Peyer's patch (tissue), 4 donors: Measurements from ENCODE around the gene NFATC2IP. TPM values are rescaled to one million over a fixed set of nuclear protein-coding genes. Genes with fewer than 3 reads are reported as not detected.
"Not testable (repeated sequence)": the region's sequence is repeated elsewhere in the genome, so short reads cannot be mapped to it uniquely, and the experiment has no call there.

Experiments used
- DNase-seq, 3 donors: peaks; one replicate each; pipeline ENCODE4 v3.0.0-alpha.2; 2017 to 2019
- H3K27ac ChIP-seq, 4 donors: fragments of 200-600 bp; sonication (generic); one replicate each; pipeline ENCODE4 v1.5.1; 2016 to 2019
- H3K27me3 ChIP-seq, 2 donors: fragments of 200-600 bp; sonication (generic); one replicate each; pipeline ENCODE4 v1.5.1; 2019
- H3K36me3 ChIP-seq, 3 donors: fragments of 200-600 bp; sonication (generic); one replicate each; pipeline ENCODE4 v1.5.1; 2016 to 2019
- H3K4me1 ChIP-seq, 4 donors: fragments of 200-600 bp; sonication (generic); one replicate each; pipeline ENCODE4 v1.5.1; 2016 to 2019
- H3K4me3 ChIP-seq, 4 donors: fragments of 200-600 bp; sonication (generic); 1 replicate in 3 of 4; 2 replicates in 1 of 4; pipeline ENCODE4 v1.5.1; 2016 to 2019; ENCODE audit warnings: mild to moderate bottlenecking in 1 of 4
- H3K9me3 ChIP-seq, 4 donors: fragments of 200-600 bp; sonication (generic); one replicate each; pipeline ENCODE4 v1.5.1; 2016 to 2019; ENCODE audit warnings: mild to moderate bottlenecking in 1 of 4
- POLR2A ChIP-seq, 2 donors: fragments of 450-650 bp; IDR thresholded peaks; one replicate each; pipeline ENCODE4 v1.5.1; 2017; ENCODE audit warnings: antibody characterized with exemption in 2 of 2, mild to moderate bottlenecking in 2 of 2, moderate library complexity in 2 of 2
- total RNA-seq, 4 donors: library from RNA; depleted of rRNA; stranded (reverse); fragments of >200 nt; gene quantifications; one replicate each; pipeline ENCODE4 v1.1.0, GENCODE V29; 2016
- TF ChIP-seq, protein P1 (sequence below), 6 experiments: fragments of 450-650 bp in 4 of 6; fragments of 200-600 bp in 2 of 6; sonication (generic) in 1 of 6; IDR thresholded peaks; one replicate each; pipeline ENCODE4 v1.5.1; 2017 to 2019; ENCODE audit warnings: antibody characterized with exemption in 6 of 6, mild to moderate bottlenecking in 3 of 6, moderate library complexity in 1 of 6

NFATC2IP gene
- total RNA-seq, 4 donors from 2014 or later, result 53.8 to 86.5 (median 79.6) TPM

DNA sequence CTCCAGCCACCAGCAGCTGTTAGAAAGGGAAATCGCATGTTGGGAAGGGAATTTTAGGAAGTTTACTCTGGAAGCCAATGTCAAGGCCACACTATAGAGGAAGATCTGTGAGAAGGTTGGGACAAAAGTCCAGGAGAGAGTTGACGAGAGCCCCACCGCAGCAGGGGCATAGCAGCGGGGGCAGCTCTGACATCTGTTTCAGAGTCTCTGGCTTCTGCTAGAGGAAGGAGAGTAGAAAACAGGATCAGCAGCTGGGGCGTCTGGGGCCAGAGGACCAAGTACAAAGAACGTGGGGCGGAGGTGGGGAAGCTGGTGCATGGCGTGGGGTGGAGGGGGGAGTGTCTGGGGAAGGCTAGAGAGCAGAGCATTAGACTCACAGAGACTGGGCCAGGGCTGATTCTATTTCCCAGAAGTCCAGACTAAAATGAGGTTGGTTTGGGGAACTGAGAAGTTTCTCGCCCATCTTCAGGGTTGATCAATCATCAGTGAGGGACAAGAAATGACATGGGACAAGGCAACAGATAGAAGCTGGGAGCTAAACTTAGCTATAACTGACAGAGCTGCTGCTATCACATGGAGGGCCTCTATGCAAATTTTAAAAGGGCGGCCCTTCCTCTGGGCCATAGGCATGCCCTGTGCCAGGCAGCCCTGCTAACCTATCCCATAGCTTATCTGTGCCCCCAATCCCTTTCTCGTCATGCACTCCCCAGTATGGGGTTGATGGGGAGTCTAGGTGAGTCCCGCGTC is 26.9 kb upstream of the NFATC2IP start:
- peak; percentile 79 to 88 (median 81) for DNase-seq

DNA sequence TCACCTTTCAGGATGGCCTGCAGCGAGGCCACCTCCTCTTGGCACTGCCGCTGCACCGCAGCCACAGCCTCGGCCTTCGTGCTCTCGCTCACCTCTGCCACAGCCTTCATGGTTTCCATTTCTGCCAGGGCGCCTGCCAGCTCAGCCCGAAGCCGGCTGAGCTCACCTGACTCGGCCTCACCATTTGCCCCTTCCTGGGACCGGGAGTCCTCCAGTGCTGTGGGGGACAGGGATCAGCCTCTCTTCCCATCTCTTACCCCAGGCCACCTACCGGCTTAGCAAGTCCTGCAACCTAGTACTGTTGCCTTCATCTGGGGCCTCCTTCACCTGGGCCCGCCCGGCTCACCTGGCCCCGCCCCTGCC is 26.4 kb upstream of the NFATC2IP start:
- Histone ChIP-seq H3K9me3 (no peaks in the 10 kb centered on the region), H3K4me1 (peaks cover 0 to 7% (median 5%) of the 10 kb centered on the region in 4 donors), H3K27me3 (no peaks in the 10 kb centered on the region), H3K36me3 (peaks cover 0 to 19% (median 0%) of the 10 kb centered on the region in 3 donors), H3K27ac (peak overlapping the region; percentile 97 to 99 (median 98)), H3K4me3 (peak overlapping the region; percentile 80 to 94 (median 83))
- TF ChIP-seq, protein P1, sequence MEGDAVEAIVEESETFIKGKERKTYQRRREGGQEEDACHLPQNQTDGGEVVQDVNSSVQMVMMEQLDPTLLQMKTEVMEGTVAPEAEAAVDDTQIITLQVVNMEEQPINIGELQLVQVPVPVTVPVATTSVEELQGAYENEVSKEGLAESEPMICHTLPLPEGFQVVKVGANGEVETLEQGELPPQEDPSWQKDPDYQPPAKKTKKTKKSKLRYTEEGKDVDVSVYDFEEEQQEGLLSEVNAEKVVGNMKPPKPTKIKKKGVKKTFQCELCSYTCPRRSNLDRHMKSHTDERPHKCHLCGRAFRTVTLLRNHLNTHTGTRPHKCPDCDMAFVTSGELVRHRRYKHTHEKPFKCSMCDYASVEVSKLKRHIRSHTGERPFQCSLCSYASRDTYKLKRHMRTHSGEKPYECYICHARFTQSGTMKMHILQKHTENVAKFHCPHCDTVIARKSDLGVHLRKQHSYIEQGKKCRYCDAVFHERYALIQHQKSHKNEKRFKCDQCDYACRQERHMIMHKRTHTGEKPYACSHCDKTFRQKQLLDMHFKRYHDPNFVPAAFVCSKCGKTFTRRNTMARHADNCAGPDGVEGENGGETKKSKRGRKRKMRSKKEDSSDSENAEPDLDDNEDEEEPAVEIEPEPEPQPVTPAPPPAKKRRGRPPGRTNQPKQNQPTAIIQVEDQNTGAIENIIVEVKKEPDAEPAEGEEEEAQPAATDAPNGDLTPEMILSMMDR (IDR thresholded peaks at IDR 0.05), result peak in 3 of 6 experiments; percentile 57 to 65 (median 62)
- peak; percentile 50 to 85 for TF ChIP-seq POLR2A (IDR thresholded peaks at IDR 0.05)
- no peak for DNase-seq

More for the DNA sequence above, 26.9 kb upstream of the NFATC2IP start:
- Histone ChIP-seq H3K9me3 (no peaks in the 10 kb centered on the region), H3K36me3 (peaks cover 0 to 24% (median 0%) of the 10 kb centered on the region in 3 donors), H3K4me1 (peaks cover 0 to 7% (median 5%) of the 10 kb centered on the region in 4 donors), H3K27ac (peak overlapping the region; percentile 97 to 99 (median 98)), H3K27me3 (no peaks in the 10 kb centered on the region), H3K4me3 (peak overlapping the region; percentile 80 to 94 (median 83))
- TF ChIP-seq, protein P1 (IDR thresholded peaks at IDR 0.05), result no peak
- peak in 1 of 2 donors; percentile 25 for TF ChIP-seq POLR2A (IDR thresholded peaks at IDR 0.05)

DNA sequence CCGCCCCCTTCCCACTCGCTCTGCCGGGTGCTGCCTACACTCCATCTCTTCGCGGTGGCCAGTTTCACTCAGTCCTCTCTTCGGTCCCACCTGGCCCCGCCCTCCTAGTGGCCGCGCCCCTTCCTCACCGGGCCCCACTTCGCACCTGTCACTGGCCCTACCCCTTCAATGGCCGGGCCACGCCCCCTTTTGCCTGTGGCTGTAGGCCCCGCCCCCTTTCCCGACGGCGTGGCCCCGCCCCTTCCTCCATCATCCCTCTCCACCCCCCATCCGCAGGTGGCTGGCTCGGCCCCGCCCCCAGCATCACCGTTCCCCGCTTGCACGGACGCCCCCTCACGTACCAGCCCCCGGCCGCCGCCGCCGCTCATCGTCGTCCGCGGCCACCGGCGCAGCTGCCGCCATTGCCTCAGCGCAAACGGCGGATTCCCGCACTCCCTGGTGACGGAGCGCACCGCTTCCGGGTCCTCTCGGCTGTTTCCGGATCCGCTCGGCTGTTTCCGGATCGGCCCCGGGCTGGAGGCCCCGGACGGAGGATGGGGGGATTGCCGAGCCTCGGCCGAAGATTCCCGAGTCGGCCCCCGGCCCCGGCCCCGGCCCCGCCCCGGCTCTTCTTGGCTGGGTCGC is 25.9 kb upstream of the NFATC2IP start, which contains the start of gene RABEP2:
Gene RABEP2 (minus strand): TSS at position 477 of the 624 bp plus-strand sequence. CDS start 75 bp downstream, at position 402.
- peak within 1 kb of the TSS; percentile 80 to 94 (median 83) for H3K4me3 ChIP-seq
- no peaks in the 10 kb centered on the region for H3K27me3 ChIP-seq
- peaks cover 0 to 14% (median 0%) of the 10 kb centered on the region in 3 donors for H3K36me3 ChIP-seq
- TF ChIP-seq POLR2A (IDR thresholded peaks at IDR 0.05), result peak in 1 of 2 donors; percentile 27
- TF ChIP-seq, protein P1 (IDR thresholded peaks at IDR 0.05), result no peak
- peak within 1 kb of the TSS; percentile 97 to 99 (median 98) for H3K27ac ChIP-seq
- peaks cover 0 to 7% (median 5%) of the 10 kb centered on the region in 4 donors for H3K4me1 ChIP-seq
- no peaks in the 10 kb centered on the region for H3K9me3 ChIP-seq
- DNase-seq, result peak; percentile 99

DNA sequence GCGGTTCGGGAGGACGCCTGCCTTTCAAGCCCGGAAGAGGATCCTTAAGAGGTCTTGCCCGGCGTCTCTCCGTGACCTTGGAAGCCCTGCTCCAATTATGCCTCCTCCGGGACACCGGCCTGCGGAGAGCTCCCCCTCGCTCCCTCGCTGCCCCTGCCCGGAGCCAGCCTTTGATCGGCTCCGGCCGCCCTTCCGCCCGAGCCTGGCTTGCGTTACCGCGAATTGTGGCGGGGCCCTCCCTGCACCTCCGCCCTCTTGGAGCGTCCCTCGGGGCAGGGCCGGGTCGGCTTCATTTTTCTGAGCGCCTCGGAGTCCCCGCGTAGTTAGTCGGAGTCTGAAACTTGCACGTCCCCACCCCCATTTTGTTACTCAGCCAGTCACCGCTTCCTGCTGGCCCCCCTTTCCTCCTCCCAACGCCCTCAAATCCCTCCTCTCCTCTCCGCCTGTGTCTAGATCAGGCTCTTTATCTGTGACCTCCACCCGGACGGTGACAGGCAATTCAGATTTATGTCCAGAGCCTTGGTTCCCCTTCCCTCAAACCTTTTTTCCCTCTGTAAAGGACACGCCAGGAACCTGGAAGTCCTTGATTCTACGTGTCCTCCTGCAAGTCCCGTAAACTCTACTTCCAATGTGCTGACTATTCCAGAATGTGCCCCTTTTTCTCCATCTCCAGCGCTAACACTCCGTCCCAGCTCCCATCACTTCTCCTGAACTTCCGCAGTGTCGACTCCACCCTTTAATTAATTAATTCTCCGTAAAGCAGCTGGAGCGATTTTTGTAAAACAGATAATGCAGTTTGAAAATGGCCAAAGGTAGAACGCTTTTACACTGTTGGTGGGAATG is 25.1 kb upstream of the NFATC2IP start:
- peak in 1 of 2 donors; percentile 48 for TF ChIP-seq POLR2A (IDR thresholded peaks at IDR 0.05)
- TF ChIP-seq, protein P1 (IDR thresholded peaks at IDR 0.05), result peak in 1 of 6 experiments; percentile 26
- H3K36me3 ChIP-seq, result peaks cover 0 to 6% (median 0%) of the 10 kb centered on the region in 3 donors
- peak in 2 of 3 donors; percentile 71 to 86 for DNase-seq
- no peaks in the 10 kb centered on the region for H3K27me3 ChIP-seq
- H3K4me3 ChIP-seq, result peak overlapping the region; percentile 80 to 94 (median 83)
- H3K27ac ChIP-seq, result peak overlapping the region; percentile 97 to 99 (median 98)
- no peaks in the 10 kb centered on the region for H3K9me3 ChIP-seq
- peaks cover 0 to 7% (median 5%) of the 10 kb centered on the region in 4 donors for H3K4me1 ChIP-seq

DNA sequence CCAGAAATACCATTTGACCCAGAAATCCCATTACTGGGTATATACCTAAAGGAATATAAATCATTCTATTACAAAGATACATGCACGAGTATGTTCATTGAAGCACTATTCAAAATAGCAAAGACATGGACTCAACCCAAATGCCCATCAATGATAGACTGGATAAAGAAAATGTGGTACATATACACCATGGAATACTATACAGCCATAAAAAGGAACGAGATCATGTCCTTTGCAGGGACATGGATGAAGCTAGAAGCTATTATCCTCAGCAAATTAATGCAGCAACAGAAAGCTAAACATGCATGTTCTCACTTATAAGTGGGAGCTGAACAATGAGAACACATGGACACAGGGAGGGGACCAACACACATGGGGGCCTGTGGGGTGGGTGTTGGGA is 24.5 kb upstream of the NFATC2IP start:
- H3K27ac ChIP-seq, result peak overlapping the region; percentile 97 to 99 (median 98)

More for the DNA sequence above, 24.5 kb upstream of the NFATC2IP start:
- peak overlapping the region in 2 of 4 donors; percentile 80 to 85 for H3K4me3 ChIP-seq
- not testable (repeated sequence) for H3K27me3 ChIP-seq, H3K9me3 ChIP-seq, DNase-seq, H3K36me3 ChIP-seq
- peaks cover 0 to 12% (median 5%) of the 10 kb centered on the region in 4 donors for H3K4me1 ChIP-seq
